Measurements from ENCODE around the gene CACUL1. TPM values are rescaled to one million over a fixed set of nuclear protein-coding genes. Genes with fewer than 3 reads are reported as not detected.
"Not testable (repeated sequence)": the region's sequence is repeated elsewhere in the genome, so short reads cannot be mapped to it uniquely, and the experiment has no call there.

Gene CACUL1
- total RNA-seq, 3 donors from 2014 or later, result 33.4 to 68.6 (median 55.2) TPM

- Histone ChIP-seq H3K27me3 (no peaks in the 10 kb centered on the region), H3K27ac (no peak overlapping the region), H3K4me3 (no peak overlapping the region), H3K4me1 (no peaks in the 10 kb centered on the region), H3K9me3 (no peaks in the 10 kb centered on the region), H3K36me3 (no peaks in the 10 kb centered on the region)
- TF ChIP-seq CTCF (IDR thresholded peaks at IDR 0.05) (no peak), POLR2A (IDR thresholded peaks at IDR 0.05) (no peak), POLR2AphosphoS5 (IDR thresholded peaks at IDR 0.05) (no peak)
- no peak for DNase-seq (ENCODE audit: low spot score in 2 of 2)
- intact Hi-C loops (cut with DNase I; ENCODE audit: low total_unique reads), result no loop called here
Observed at GRCh38 chr10:118680197-118680596, 74.6 kb downstream of the CACUL1 start.

GRCh38 chr10:118674226-118674919, 80.4 kb downstream of the CACUL1 start:
- Histone ChIP-seq H3K27me3 (no peaks in the 10 kb centered on the region), H3K4me1 (no peaks in the 10 kb centered on the region), H3K4me3 (no peak overlapping the region), H3K36me3 (no peaks in the 10 kb centered on the region), H3K27ac (no peak overlapping the region), H3K9me3 (no peaks in the 10 kb centered on the region)
- intact Hi-C loops (cut with DNase I; ENCODE audit: low total_unique reads), result no loop called here
- no peak for TF ChIP-seq POLR2AphosphoS5 (IDR thresholded peaks at IDR 0.05)
- TF ChIP-seq POLR2A (IDR thresholded peaks at IDR 0.05), result no peak
- TF ChIP-seq CTCF (IDR thresholded peaks at IDR 0.05), result no peak
- DNase-seq (ENCODE audit: low spot score in 2 of 2), result no peak

GRCh38 chr10:118672766-118673715, 81.7 kb downstream of the CACUL1 start:
- H3K9me3 ChIP-seq, result no peaks in the 10 kb centered on the region
- intact Hi-C loops (cut with DNase I; ENCODE audit: low total_unique reads), result no loop called here
- H3K4me1 ChIP-seq, result no peaks in the 10 kb centered on the region
- no peak overlapping the region for H3K27ac ChIP-seq
- TF ChIP-seq POLR2AphosphoS5 (IDR thresholded peaks at IDR 0.05) (no peak), POLR2A (IDR thresholded peaks at IDR 0.05) (no peak), CTCF (IDR thresholded peaks at IDR 0.05) (no peak)
- no peak for DNase-seq (ENCODE audit: low spot score in 2 of 2)
- H3K27me3 ChIP-seq, result no peaks in the 10 kb centered on the region
- no peaks in the 10 kb centered on the region for H3K36me3 ChIP-seq
- no peak overlapping the region for H3K4me3 ChIP-seq

- Histone ChIP-seq H3K4me1 (no peaks in the 10 kb centered on the region), H3K9me3 (no peaks in the 10 kb centered on the region), H3K4me3 (no peak overlapping the region), H3K27me3 (no peaks in the 10 kb centered on the region), H3K36me3 (no peaks in the 10 kb centered on the region), H3K27ac (no peak overlapping the region)
- intact Hi-C loops (cut with DNase I; ENCODE audit: low total_unique reads), result no loop called here
- no peak for DNase-seq (ENCODE audit: low spot score in 2 of 2)
- no peak for TF ChIP-seq POLR2AphosphoS5 (IDR thresholded peaks at IDR 0.05)
- TF ChIP-seq CTCF (IDR thresholded peaks at IDR 0.05), result no peak
- TF ChIP-seq POLR2A (IDR thresholded peaks at IDR 0.05), result no peak
Observed at GRCh38 chr10:118672153-118672552, 82.6 kb downstream of the CACUL1 start.

GRCh38 chr10:118671221-118671620, 83.5 kb downstream of the CACUL1 start:
- H3K36me3 ChIP-seq; H3K27ac ChIP-seq; DNase-seq (ENCODE audit: low spot score in 2 of 2); H3K4me1 ChIP-seq; H3K4me3 ChIP-seq; H3K9me3 ChIP-seq; intact Hi-C loops (cut with DNase I; ENCODE audit: low total_unique reads); H3K27me3 ChIP-seq: not testable (repeated sequence)

Measured in breast epithelium (tissue), 4 donors.